ENCODE data around the gene AKAP13.
A peak's percentile ranks its signal among the peaks of the same experiment; 100 is the strongest.

Gene AKAP13

DNA sequence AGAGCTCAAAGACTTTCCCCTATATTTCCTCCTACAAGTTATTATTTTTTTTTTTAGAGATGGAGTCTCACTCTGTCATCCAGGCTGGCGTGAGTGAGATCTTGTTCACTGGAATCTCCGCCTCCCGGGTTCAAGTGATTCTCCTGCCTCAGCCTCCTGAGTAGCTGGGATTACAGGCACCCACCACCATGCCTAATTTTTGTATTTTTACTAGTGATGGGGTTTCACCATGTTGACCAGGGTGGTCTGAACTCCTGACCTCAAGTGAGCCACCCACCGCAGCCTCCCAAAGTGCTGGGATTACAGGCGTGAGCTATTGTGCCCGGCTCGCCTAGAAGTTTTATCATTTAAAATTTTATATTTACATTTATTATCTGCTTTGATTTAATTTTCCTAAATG is 5.9 kb downstream of the AKAP13 start:
- DNase-seq, result no peak

DNA sequence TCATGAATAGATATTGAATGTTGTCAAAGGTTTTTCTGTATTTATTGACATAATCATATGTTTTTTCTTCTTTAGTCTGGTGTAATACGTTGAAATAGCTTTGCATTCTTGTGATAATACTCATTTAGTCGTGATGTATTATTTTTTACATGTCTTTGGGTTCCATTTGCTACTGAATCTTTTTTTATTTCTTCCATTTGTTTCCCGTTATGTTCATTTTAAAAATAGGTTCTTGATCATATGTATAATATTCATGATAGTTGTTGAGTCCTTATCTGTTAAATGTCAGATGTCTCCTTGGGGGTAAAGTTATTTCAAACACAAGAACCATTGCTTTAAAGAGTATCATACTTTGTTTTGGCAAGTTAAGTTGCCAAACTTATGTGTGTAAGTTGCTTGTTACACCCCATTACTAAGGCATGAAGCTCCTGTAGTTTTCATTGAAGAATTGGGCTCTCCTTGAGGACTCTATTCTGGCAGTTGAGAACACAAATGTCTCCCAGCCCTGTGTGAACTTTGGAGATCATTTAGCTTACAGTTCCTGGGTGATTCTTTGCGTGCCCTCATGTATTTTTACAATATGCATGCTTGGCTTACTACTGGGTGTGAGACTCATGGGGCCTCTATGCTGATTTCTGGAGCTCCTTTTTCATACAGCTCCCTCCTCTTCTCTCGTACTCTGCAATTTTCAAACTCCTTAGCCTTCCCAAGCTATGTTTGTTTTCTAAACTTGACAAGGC is 8.3 kb downstream of the AKAP13 start:
- DNase-seq, result no peak

- no peak for DNase-seq
These were observed 8.9 kb downstream of the AKAP13 start for GRCh38 chr15:85389306-85389650.

GRCh38 chr15:85389772-85390171 is 9.4 kb downstream of the AKAP13 start:
- no peak for DNase-seq

GRCh38 chr15:85393210-85393609 is 12.8 kb downstream of the AKAP13 start:
- no peak for DNase-seq

- no peak for DNase-seq
These were observed 14.3 kb downstream of the AKAP13 start for GRCh38 chr15:85394554-85395333.

DNA sequence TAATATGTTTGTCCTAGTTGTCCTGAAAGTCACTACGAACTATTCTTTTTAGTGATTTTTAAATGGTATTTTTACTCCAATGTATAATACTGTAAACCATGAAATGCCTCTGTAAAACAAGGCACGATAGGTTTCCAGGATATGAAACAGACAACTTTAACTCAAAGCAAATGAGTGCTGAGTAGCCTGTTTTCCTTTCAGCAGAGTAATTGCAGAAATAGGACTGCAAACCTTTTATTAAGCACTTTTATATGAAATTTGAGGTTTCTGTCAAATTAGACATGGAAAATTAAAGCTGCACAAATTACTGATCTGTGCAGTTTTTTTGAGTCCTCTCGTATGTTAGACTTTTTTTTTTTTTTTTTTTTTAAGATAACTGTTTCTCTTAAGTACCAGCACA is 16.2 kb downstream of the AKAP13 start:
- no peak for DNase-seq

- DNase-seq, result no peak
These were observed 16.7 kb downstream of the AKAP13 start for GRCh38 chr15:85397151-85397550.

DNA sequence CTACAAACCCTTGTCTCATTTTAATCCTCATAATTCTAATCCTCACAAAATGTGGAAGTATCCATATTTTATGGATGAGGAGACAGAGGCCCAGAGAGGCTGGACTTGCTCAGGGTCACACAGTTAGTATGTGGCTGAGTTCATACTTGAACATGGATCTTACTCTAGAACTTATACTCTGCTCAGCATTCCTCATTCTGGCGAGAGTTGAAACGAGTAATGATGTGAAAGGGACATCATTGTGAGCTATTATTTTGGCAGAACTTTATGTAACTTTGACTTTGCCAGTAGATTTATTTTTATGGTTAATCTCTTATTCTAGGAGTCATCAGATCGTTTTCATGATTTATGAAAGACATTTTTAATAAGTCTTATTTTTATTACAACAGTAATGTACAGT is 17.5 kb downstream of the AKAP13 start:
- no peak for DNase-seq

DNA sequence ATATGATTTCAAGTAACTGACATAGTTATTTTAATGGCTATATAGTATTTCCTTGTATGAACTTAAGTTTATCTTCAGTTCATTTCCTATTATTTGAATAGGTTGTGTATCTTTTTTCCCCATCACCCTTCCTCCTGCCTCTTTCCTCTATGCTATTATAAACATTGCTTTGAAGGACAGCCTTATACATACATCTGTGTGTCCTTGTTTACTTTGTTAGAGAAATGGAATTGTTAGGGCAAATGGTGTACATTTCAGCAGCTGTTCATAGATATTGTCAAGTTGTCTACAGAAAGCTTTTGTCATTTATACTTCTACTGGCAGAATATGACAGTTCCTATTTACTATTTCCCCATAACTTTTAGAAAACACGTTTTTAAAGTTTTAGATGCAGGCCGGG is 18.4 kb downstream of the AKAP13 start:
- DNase-seq, result no peak

DNA sequence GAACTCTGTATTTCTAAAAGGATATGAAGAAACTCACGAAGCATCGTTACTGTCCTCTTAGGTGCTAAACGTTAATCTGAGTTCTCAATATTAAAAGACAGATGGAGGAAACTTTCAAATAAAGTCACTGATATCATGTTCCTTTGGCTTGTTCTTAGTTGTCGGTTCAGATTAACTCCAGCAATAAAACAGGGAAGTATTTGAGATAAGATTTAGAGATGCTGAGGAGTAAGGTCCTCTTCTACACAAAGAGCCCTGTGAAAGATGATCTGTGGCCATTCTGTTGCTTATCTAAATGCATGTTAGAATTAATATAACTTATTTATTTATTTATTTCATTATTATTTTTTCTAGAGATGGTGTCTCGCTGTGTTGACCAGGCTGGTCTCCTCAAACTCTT is 19.2 kb downstream of the AKAP13 start:
- no peak for DNase-seq

DNA sequence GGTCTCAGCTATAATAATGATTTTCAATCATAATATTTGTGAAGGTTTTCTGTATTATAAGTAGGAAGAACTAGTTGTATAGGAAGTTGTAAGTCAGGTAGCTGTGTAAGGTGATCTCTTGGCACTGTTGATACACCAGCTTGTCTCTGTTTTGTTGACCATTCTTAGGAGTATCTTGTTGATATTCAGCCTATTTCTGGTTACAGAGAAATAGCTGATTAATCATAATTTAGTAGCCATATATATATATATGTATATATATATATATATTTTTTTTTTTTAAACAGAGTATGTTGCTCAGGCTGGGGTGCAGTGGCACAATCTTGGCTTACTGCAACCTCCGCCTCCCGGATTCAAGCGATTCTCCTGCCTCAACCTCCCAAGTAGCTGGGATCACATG is 20.2 kb downstream of the AKAP13 start:
- no peak for DNase-seq

GRCh38 chr15:85401108-85401774 is 20.8 kb downstream of the AKAP13 start:
- DNase-seq, result no peak

GRCh38 chr15:85402195-85402881 is 21.9 kb downstream of the AKAP13 start:
- no peak for DNase-seq

DNA sequence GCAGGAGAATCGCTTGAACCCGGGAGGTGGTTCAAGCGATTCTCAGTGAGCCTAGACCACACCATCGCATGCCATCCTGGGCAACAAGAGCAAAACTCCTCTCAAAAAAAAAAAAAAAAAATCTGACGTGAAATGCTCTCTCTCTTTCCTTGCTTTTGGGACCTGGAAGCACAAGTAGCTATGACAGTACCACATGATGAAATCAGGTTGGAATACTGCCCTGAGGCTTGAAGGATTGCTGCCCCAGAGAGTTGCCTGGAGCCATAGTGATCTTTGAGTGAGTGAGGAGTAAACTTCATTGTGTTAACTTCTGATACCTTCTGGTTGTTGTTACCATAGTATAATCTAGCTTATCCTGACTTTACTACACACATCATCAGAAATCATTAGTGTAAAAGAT is 23.3 kb downstream of the AKAP13 start:
- no peak for DNase-seq

DNA sequence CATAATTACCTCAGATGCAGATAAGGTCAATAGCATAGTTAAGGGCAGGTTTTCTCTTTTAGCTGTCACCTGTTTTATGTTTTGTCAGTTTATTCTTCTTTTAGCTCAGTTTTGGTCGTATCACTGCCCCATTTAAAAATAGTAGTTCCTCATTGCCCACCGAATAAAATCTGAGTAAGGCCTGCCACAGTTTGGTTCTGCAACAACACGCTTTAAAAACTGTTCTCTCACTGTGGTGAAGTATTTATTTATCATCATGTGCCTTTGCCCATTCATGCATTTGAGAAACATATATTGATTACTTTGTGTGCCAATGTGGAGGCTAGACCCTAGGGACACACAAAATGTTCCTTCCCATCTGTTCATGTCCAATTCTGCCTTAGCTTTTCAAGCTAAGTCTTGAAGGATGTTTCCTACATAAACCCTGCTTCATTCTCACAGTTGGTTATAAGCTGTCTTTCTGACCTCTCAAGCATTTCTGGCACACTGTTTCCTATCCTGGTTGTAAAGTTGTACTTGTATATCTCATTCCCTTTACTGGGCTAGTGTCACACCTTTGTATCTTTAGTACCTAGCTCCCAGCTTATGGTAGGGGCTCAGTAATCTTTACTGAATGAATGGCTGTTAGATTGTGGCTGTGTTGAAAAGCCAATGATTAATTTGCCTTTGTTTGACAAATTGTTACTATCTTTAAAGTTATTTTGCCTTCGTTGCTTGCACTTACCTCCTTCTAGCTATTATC is 23.9 kb downstream of the AKAP13 start:
- DNase-seq, result no peak

DNA sequence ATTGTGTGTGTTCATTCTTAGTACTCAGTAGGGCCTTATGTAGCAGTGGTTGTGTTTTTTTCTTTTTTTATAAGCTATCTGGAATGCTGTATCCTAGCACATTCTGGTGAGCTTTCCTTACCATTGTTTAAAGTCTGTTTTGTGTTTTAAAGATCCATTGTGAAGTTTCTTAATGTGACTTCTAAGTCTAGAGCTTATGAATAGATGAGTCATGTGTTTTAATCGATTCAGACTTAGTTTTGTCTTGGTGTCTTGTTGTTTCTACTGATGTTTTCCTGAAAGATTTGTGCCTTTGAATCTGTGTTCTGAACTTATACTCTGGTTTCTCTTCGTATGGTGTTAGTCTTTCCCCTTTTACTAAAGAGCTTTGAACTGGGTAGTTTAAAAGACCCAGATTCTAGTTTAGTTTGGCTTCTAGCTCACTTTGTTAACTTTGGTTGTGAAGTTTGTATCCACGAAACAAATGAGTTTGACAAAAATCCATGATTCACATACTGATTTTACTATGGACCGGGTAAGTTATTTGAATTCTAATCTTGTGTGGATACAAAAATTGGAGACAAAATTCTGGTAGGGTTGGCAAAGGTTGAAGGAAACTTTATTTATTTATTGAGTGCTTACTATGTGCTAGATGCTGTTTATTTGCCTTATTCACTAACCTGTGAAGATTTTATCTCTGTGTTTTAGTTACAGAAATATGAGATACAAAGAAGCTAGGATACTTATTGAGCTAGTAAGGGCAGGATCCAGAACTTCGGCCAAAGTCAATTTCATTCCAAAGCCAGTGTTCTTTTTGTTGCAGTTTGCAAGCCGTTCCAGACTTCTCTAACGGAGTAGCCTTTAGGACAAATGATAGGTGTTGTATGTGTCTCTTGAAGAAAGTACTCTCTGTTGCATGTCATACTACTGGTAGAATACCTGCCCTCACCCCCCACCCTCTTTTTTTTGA is 24.8 kb downstream of the AKAP13 start:
- no peak for DNase-seq

GRCh38 chr15:85406916-85407315 is 26.5 kb downstream of the AKAP13 start:
- no peak for DNase-seq

- DNase-seq, result peak; percentile 5 to 23
These were observed 27.2 kb downstream of the AKAP13 start for GRCh38 chr15:85407421-85408269.

- DNase-seq, result no peak
These were observed 27.9 kb downstream of the AKAP13 start for GRCh38 chr15:85408270-85408746.
